ENCODE results near the gene MBNL1. TPM values are rescaled to one million over a fixed set of nuclear protein-coding genes. Genes with fewer than 3 reads are reported as not detected.
A peak's percentile ranks its signal among the peaks of the same experiment; 100 is the strongest.
"Not testable (repeated sequence)": the region's sequence is repeated elsewhere in the genome, so short reads cannot be mapped to it uniquely, and the experiment has no call there.

MBNL1 gene
- total and polyA plus RNA-seq, 2 donors: 113 to 300 TPM

- DNase-seq (ENCODE audit: extremely low spot score): no peak
- Histone ChIP-seq H3K27ac (ENCODE audit: low read depth) (peak overlapping the region; percentile 29), H3K4me1 (ENCODE audit: insufficient read depth) (no peaks in the 10 kb centered on the region), H3K36me3 (ENCODE audit: insufficient read depth) (no peaks in the 10 kb centered on the region), H3K4me3 (ENCODE audit: low read depth, low read length) (no peak overlapping the region)
- 54% methylated on average over 5 of the region's 5 CpGs for WGBS
Measured at GRCh38 chr3:152402695-152403451, 134.1 kb downstream of the MBNL1 start.

DNA sequence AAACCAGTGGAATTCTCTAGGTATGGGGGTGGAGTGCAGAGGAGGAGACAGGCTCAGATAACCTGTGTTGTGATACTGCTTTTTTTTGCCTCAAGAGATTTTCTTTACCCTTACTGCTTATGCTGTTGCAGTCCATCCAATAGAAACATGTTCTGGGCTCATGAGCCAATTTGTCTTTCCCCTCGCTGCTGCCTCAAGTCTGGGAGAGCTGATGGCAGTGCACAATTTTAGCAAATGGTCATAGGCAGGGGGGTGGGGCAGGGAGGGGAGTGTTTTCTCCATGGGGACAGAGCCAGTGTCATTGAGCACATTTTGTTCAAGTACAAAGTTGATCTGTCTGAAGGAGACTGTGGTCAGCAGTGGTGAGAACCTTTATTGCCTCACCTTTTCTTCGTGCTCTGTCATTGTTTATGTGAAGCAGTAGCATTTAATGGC is 134.9 kb downstream of the MBNL1 start:
- H3K36me3 ChIP-seq (ENCODE audit: insufficient read depth): no peaks in the 10 kb centered on the region
- WGBS: 56% methylated on average over 2 of the region's 2 CpGs
- no peaks in the 10 kb centered on the region for H3K4me1 ChIP-seq (ENCODE audit: insufficient read depth)
- no peak overlapping the region for H3K4me3 ChIP-seq (ENCODE audit: low read depth, low read length)
- H3K27ac ChIP-seq (ENCODE audit: low read depth): no peak overlapping the region
- no peak for DNase-seq (ENCODE audit: extremely low spot score)

GRCh38 chr3:152404976-152405375 is 136.2 kb downstream of the MBNL1 start:
- no peak overlapping the region for H3K27ac ChIP-seq (ENCODE audit: low read depth)
- WGBS: 61% methylated on average over 1 of the region's 1 CpG
- H3K36me3 ChIP-seq (ENCODE audit: insufficient read depth): no peaks in the 10 kb centered on the region
- H3K4me3 ChIP-seq (ENCODE audit: low read depth, low read length): no peak overlapping the region
- H3K4me1 ChIP-seq (ENCODE audit: insufficient read depth): no peaks in the 10 kb centered on the region
- DNase-seq (ENCODE audit: extremely low spot score): no peak

DNA sequence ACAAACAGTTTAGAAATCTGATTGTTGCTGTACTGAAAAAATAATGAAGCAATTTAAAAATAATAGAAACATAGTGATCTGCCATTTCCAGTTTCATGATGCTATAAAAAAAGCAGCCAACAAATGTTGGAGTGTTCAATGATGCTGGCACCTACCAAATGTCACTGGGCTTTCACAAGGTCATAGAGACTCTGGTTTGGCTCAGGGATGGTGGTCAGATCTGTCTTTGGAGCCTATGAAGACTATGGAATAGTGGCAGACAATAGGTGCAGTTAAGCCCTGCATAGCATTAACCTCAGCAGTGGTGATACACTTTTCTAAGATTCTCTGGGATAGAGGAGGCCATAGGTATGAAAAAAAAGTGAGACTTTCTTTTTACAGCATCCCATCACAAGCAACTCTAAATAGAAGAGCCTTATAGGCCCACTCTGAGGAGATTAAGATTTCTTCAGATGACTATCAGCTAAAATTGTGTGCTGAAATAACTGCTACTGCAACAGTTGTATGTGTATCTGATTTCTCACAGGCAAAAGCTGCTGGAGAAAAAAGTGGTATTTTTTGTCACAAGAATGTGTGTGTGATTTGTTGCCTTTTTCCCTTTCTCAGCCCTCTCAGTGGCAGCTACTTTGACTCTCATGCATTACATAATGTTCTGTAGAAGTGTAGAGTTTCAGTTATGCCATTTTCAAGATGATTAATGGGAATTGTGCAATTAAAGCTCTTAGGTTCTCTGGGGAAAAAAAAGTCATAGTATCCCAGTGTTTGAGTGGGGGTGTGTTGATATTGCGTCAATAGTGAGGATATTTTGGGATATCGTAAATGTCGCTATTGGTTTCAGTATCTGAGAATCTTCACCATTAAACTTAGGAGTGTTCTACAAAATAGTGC is 137.4 kb downstream of the MBNL1 start:
- Histone ChIP-seq H3K36me3 (ENCODE audit: insufficient read depth) (no peaks in the 10 kb centered on the region), H3K4me3 (ENCODE audit: low read depth, low read length) (no peak overlapping the region), H3K4me1 (ENCODE audit: insufficient read depth) (no peaks in the 10 kb centered on the region), H3K27ac (ENCODE audit: low read depth) (peak overlapping the region; percentile 50)
- peak; percentile 71 for DNase-seq (ENCODE audit: extremely low spot score)
- 51% methylated on average over 3 of the region's 3 CpGs for WGBS

GRCh38 chr3:152413240-152413639 is 144.5 kb downstream of the MBNL1 start:
- Histone ChIP-seq H3K4me1 (ENCODE audit: insufficient read depth) (no peaks in the 10 kb centered on the region), H3K27ac (ENCODE audit: low read depth) (no peak overlapping the region), H3K36me3 (ENCODE audit: insufficient read depth) (peaks cover 2% of the 10 kb centered on the region), H3K4me3 (ENCODE audit: low read depth, low read length) (no peak overlapping the region)
- DNase-seq (ENCODE audit: extremely low spot score): no peak
- 84% methylated on average over 2 of the region's 2 CpGs for WGBS

DNA sequence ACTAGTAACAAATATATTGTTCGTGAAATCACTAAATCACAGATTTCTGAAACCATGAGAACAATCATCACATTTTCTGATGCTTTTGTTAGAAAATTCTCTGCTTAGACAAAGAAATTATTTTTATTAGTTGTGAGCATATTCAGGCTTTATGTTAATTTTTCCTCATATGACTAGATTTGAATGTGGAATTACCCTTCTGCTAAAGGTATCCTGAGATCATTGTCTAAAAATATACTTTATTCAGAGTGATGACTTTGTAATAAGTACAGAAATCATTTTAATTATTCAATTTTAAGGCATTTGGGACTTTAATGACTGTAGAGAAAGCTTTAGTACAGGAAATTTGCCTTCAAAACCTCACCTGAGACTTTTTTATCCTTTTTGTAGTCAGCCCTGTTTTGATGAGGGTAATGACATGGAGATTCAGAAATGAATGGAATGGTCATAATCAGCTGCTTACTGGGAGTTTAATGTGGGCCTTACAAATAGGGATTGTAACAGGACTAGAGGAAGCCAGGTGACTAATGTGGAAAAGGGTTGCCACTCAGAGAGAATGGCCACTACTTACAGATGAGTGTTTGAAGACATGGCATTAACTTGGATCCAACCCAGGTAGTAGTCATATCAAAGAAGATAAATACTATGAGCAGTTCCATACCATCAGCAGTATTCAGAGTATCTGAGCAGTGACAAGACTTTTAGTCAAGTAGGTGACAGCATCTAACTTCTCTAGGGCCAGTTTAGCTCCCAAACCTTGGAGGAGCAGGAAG is 148.3 kb downstream of the MBNL1 start:
- peaks cover 2% of the 10 kb centered on the region for H3K36me3 ChIP-seq (ENCODE audit: insufficient read depth)
- H3K4me1 ChIP-seq (ENCODE audit: insufficient read depth): no peaks in the 10 kb centered on the region
- DNase-seq (ENCODE audit: extremely low spot score): no peak
- H3K4me3 ChIP-seq (ENCODE audit: low read depth, low read length): no peak overlapping the region
- WGBS: 95% methylated on average over 1 of the region's 1 CpG
- no peak overlapping the region for H3K27ac ChIP-seq (ENCODE audit: low read depth)

DNA sequence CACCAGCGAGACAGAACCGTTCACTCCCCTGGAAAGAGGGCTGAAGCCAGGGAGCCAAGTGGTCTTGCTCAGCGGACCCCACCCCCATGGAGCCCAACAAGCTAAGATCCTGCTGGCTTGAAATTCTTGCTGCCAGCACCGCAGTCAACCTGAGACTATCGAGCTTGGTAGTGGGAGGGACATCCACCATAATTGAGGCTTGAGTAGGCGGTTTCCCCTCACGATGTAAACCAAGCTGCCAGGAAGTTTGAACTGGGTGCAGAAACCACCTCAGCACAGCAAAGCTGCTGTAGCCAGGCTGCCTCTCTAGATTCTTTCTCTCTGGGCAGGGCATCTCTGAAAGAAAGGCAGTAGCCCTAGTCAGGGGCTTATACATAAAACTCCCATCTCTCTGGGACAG is 151.0 kb downstream of the MBNL1 start:
- DNase-seq (ENCODE audit: extremely low spot score): no peak
- Histone ChIP-seq H3K36me3 (ENCODE audit: insufficient read depth) (peaks cover 2% of the 10 kb centered on the region), H3K4me3 (ENCODE audit: low read depth, low read length) (no peak overlapping the region), H3K27ac (ENCODE audit: low read depth) (no peak overlapping the region), H3K4me1 (ENCODE audit: insufficient read depth) (no peaks in the 10 kb centered on the region)
- 94% methylated on average over 7 of the region's 7 CpGs for WGBS

DNA sequence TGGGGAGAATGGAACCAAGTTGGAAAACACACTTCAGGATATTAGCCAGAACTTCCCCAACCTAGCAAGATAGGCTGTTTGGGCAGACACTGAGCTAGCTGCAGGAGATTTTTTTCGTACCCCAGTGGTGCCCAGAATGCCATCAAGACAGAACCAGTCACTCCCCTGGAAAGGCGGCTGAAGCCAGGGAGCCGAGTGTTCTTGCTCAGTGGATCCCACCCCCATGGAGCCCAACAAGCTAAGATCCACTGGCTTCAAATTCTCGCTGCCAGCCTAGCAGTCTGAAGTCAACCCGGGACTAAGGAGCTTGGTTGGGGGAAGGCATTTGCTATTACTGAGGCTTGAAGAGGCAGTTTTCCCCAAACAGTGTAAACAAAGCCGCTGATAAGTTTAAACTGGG is 152.4 kb downstream of the MBNL1 start:
- no peak for DNase-seq (ENCODE audit: extremely low spot score)
- H3K27ac ChIP-seq (ENCODE audit: low read depth): no peak overlapping the region
- 96% methylated on average over 6 of the region's 6 CpGs for WGBS
- no peak overlapping the region for H3K4me3 ChIP-seq (ENCODE audit: low read depth, low read length)
- no peaks in the 10 kb centered on the region for H3K4me1 ChIP-seq (ENCODE audit: insufficient read depth)
- peaks cover 2% of the 10 kb centered on the region for H3K36me3 ChIP-seq (ENCODE audit: insufficient read depth)

- H3K36me3 ChIP-seq (ENCODE audit: insufficient read depth): no peaks in the 10 kb centered on the region
- H3K4me1 ChIP-seq (ENCODE audit: insufficient read depth): no peaks in the 10 kb centered on the region
- DNase-seq (ENCODE audit: extremely low spot score): no peak
- H3K27ac ChIP-seq (ENCODE audit: low read depth): peak overlapping the region; percentile 23
- no peak overlapping the region for H3K4me3 ChIP-seq (ENCODE audit: low read depth, low read length)
Measured at GRCh38 chr3:152426393-152426792, 157.7 kb downstream of the MBNL1 start.

DNA sequence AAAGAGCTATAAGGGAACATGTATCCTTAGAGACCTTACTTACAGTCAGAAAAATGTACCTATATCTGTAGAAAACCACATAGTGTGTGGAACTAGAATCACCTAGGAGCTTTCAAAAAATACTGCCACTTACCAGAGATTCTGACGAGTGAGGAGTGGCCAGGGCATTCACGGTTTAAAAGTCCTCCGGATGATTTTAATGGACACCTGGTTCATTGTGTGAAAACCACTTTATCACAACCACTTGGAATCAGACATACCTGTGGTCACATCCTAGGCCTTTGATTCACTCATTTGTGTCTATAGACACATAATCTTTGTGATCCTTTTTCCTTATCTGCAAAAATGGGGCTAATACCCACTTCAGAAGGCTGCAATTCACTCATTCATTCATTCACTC is 159.8 kb downstream of the MBNL1 start:
- no peak overlapping the region for H3K27ac ChIP-seq (ENCODE audit: low read depth)
- 93% methylated on average over 3 of the region's 3 CpGs for WGBS
- no peaks in the 10 kb centered on the region for H3K36me3 ChIP-seq (ENCODE audit: insufficient read depth)
- no peaks in the 10 kb centered on the region for H3K4me1 ChIP-seq (ENCODE audit: insufficient read depth)
- no peak for DNase-seq (ENCODE audit: extremely low spot score)
- no peak overlapping the region for H3K4me3 ChIP-seq (ENCODE audit: low read depth, low read length)

DNA sequence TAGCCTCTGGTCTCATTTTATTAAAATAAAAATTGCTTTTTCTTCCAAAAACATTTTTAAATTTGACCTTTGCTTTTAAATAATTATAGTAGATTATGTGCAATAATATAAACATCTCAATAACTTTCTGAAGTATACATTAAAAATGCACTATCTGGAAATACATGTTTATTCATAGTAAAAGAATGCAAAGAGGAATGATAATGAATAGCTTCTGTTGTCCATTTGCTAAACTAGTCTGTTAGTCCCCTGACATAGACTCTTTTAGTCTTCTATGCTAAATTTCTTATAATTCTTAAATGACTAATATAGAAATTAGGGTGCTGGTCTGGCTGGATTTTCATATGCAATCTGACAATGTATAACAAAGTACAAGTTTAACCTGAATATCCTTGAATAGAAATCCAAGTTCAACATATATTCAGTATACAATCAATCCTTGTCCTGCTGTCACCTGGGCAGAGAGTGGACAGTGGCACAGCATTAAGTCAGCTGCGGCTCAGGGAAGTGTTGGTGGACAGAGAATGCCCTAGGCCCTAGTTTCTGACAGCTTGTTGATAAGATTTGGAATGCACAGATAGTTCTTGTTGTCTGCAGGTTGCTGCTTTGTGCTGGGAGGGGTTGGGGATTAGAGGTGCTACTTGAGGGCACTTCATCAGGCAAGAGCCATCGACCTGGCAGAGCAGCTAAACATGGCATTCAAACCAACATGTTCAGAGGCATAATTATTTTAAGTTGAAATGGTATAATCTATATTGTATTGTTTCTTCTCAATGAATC is 161.7 kb downstream of the MBNL1 start:
- Histone ChIP-seq H3K4me1 (ENCODE audit: insufficient read depth) (no peaks in the 10 kb centered on the region), H3K27ac (ENCODE audit: low read depth) (no peak overlapping the region), H3K36me3 (ENCODE audit: insufficient read depth) (no peaks in the 10 kb centered on the region), H3K4me3 (ENCODE audit: low read depth, low read length) (no peak overlapping the region)
- DNase-seq (ENCODE audit: extremely low spot score): no peak
- WGBS: 60% methylated on average over 2 of the region's 2 CpGs

DNA sequence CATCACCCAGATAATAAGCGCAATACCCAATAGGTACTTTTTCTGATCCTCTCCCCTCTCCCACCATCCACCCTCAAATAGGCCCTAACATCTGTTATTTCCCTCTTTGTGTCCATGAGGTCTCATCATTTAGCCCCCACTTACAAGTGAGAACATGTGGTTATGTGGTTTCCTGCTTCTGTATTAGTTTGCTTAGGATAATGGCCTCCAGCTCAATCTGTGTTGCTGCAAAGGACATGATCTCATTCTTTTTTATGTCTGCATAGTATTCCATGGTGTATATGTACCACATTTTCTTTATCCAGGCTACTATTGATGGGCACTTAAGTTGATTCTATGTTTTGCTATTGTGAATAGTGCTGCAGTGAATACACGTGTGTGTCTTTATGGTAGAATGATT is 165.4 kb downstream of the MBNL1 start:
- H3K36me3 ChIP-seq (ENCODE audit: insufficient read depth): no peaks in the 10 kb centered on the region
- no peak for DNase-seq (ENCODE audit: extremely low spot score)
- H3K4me3 ChIP-seq (ENCODE audit: low read depth, low read length): no peak overlapping the region
- 93% methylated on average over 2 of the region's 2 CpGs for WGBS
- no peaks in the 10 kb centered on the region for H3K4me1 ChIP-seq (ENCODE audit: insufficient read depth)
- peak overlapping the region; percentile 18 for H3K27ac ChIP-seq (ENCODE audit: low read depth)

- H3K4me1 ChIP-seq (ENCODE audit: insufficient read depth); H3K36me3 ChIP-seq (ENCODE audit: insufficient read depth); H3K4me3 ChIP-seq (ENCODE audit: low read depth, low read length); DNase-seq (ENCODE audit: extremely low spot score); H3K27ac ChIP-seq (ENCODE audit: low read depth): not testable (repeated sequence)
Measured at GRCh38 chr3:152435210-152435609, 166.5 kb downstream of the MBNL1 start.
